ENCODE results near the gene PCDH15. TPM values are rescaled to one million over a fixed set of nuclear protein-coding genes. Genes with fewer than 3 reads are reported as not detected.

Gene PCDH15
- total RNA-seq, 1 donor from 2014 or later = 0.52 TPM

GRCh38 chr10:54009672-54010071 lies 791.4 kb downstream of the PCDH15 start:
- H3K27ac ChIP-seq (ENCODE audit: low read depth, low read length) = no peak overlapping the region
- H3K9ac ChIP-seq (ENCODE audit: low read depth in 1 of 3, low read length in 3 of 3) = no peak overlapping the region

GRCh38 chr10:54002077-54002476 lies 799.0 kb downstream of the PCDH15 start:
- H3K27me3 ChIP-seq (ENCODE audit: control insufficient read depth in 3 of 3, insufficient read depth in 3 of 3, low read length in 3 of 3) = no peaks in the 10 kb centered on the region
- no peaks in the 10 kb centered on the region for H3K36me3 ChIP-seq (ENCODE audit: control insufficient read depth in 3 of 3, insufficient read depth in 3 of 3, low read length in 3 of 3)
- H3K4me1 ChIP-seq (ENCODE audit: control insufficient read depth in 3 of 3, insufficient read depth in 3 of 3, low read length in 3 of 3) = no peaks in the 10 kb centered on the region
- H3K4me3 ChIP-seq (ENCODE audit: low read length in 3 of 3) = no peak overlapping the region
- no peak overlapping the region for H3K27ac ChIP-seq (ENCODE audit: low read depth, low read length)
- H3K9me3 ChIP-seq (ENCODE audit: control insufficient read depth in 3 of 3, low read length in 3 of 3) = no peaks in the 10 kb centered on the region
- no peak overlapping the region for H3K9ac ChIP-seq (ENCODE audit: low read depth in 1 of 3, low read length in 3 of 3)

More at GRCh38 chr10:54009672-54010071, 791.4 kb downstream of the PCDH15 start:
- Histone ChIP-seq H3K4me3 (ENCODE audit: low read length in 3 of 3) (no peak overlapping the region), H3K4me1 (ENCODE audit: control insufficient read depth in 3 of 3, insufficient read depth in 3 of 3, low read length in 3 of 3) (no peaks in the 10 kb centered on the region), H3K27me3 (ENCODE audit: control insufficient read depth in 3 of 3, insufficient read depth in 3 of 3, low read length in 3 of 3) (peaks cover 0 to 2% (median 0%) of the 10 kb centered on the region in 3 donors), H3K36me3 (ENCODE audit: control insufficient read depth in 3 of 3, insufficient read depth in 3 of 3, low read length in 3 of 3) (no peaks in the 10 kb centered on the region), H3K9me3 (ENCODE audit: control insufficient read depth in 3 of 3, low read length in 3 of 3) (no peaks in the 10 kb centered on the region)

GRCh38 chr10:53997953-53998352 lies 803.1 kb downstream of the PCDH15 start:
- no peak overlapping the region for H3K4me3 ChIP-seq (ENCODE audit: low read length in 3 of 3)
- no peaks in the 10 kb centered on the region for H3K27me3 ChIP-seq (ENCODE audit: control insufficient read depth in 3 of 3, insufficient read depth in 3 of 3, low read length in 3 of 3)
- no peak overlapping the region for H3K9ac ChIP-seq (ENCODE audit: low read depth in 1 of 3, low read length in 3 of 3)
- H3K36me3 ChIP-seq (ENCODE audit: control insufficient read depth in 3 of 3, insufficient read depth in 3 of 3, low read length in 3 of 3) = no peaks in the 10 kb centered on the region
- no peaks in the 10 kb centered on the region for H3K9me3 ChIP-seq (ENCODE audit: control insufficient read depth in 3 of 3, low read length in 3 of 3)
- H3K27ac ChIP-seq (ENCODE audit: low read depth, low read length) = no peak overlapping the region
- H3K4me1 ChIP-seq (ENCODE audit: control insufficient read depth in 3 of 3, insufficient read depth in 3 of 3, low read length in 3 of 3) = no peaks in the 10 kb centered on the region

GRCh38 chr10:53990799-53991238 lies 810.2 kb downstream of the PCDH15 start:
- H3K4me3 ChIP-seq (ENCODE audit: low read length in 3 of 3) = no peak overlapping the region
- no peaks in the 10 kb centered on the region for H3K36me3 ChIP-seq (ENCODE audit: control insufficient read depth in 3 of 3, insufficient read depth in 3 of 3, low read length in 3 of 3)
- no peaks in the 10 kb centered on the region for H3K9me3 ChIP-seq (ENCODE audit: control insufficient read depth in 3 of 3, low read length in 3 of 3)
- no peaks in the 10 kb centered on the region for H3K4me1 ChIP-seq (ENCODE audit: control insufficient read depth in 3 of 3, insufficient read depth in 3 of 3, low read length in 3 of 3)
- H3K9ac ChIP-seq (ENCODE audit: low read depth in 1 of 3, low read length in 3 of 3) = no peak overlapping the region
- H3K27me3 ChIP-seq (ENCODE audit: control insufficient read depth in 3 of 3, insufficient read depth in 3 of 3, low read length in 3 of 3) = no peaks in the 10 kb centered on the region
- H3K27ac ChIP-seq (ENCODE audit: low read depth, low read length) = no peak overlapping the region

GRCh38 chr10:53983431-53983830 lies 817.6 kb downstream of the PCDH15 start:
- Histone ChIP-seq H3K4me3 (ENCODE audit: low read length in 3 of 3) (no peak overlapping the region), H3K4me1 (ENCODE audit: control insufficient read depth in 3 of 3, insufficient read depth in 3 of 3, low read length in 3 of 3) (no peaks in the 10 kb centered on the region), H3K27me3 (ENCODE audit: control insufficient read depth in 3 of 3, insufficient read depth in 3 of 3, low read length in 3 of 3) (no peaks in the 10 kb centered on the region), H3K36me3 (ENCODE audit: control insufficient read depth in 3 of 3, insufficient read depth in 3 of 3, low read length in 3 of 3) (no peaks in the 10 kb centered on the region), H3K9ac (ENCODE audit: low read depth in 1 of 3, low read length in 3 of 3) (no peak overlapping the region), H3K9me3 (ENCODE audit: control insufficient read depth in 3 of 3, low read length in 3 of 3) (no peaks in the 10 kb centered on the region), H3K27ac (ENCODE audit: low read depth, low read length) (no peak overlapping the region)

- H3K27me3 ChIP-seq (ENCODE audit: control insufficient read depth in 3 of 3, insufficient read depth in 3 of 3, low read length in 3 of 3) = no peaks in the 10 kb centered on the region
- no peak overlapping the region for H3K27ac ChIP-seq (ENCODE audit: low read depth, low read length)
- no peak overlapping the region for H3K4me3 ChIP-seq (ENCODE audit: low read length in 3 of 3)
- H3K9ac ChIP-seq (ENCODE audit: low read depth in 1 of 3, low read length in 3 of 3) = no peak overlapping the region
- no peaks in the 10 kb centered on the region for H3K9me3 ChIP-seq (ENCODE audit: control insufficient read depth in 3 of 3, low read length in 3 of 3)
- no peaks in the 10 kb centered on the region for H3K36me3 ChIP-seq (ENCODE audit: control insufficient read depth in 3 of 3, insufficient read depth in 3 of 3, low read length in 3 of 3)
- H3K4me1 ChIP-seq (ENCODE audit: control insufficient read depth in 3 of 3, insufficient read depth in 3 of 3, low read length in 3 of 3) = no peaks in the 10 kb centered on the region
Observed at GRCh38 chr10:53980210-53980609, 820.8 kb downstream of the PCDH15 start.

- Histone ChIP-seq H3K9me3 (ENCODE audit: control insufficient read depth in 3 of 3, low read length in 3 of 3) (no peaks in the 10 kb centered on the region), H3K36me3 (ENCODE audit: control insufficient read depth in 3 of 3, insufficient read depth in 3 of 3, low read length in 3 of 3) (no peaks in the 10 kb centered on the region), H3K4me1 (ENCODE audit: control insufficient read depth in 3 of 3, insufficient read depth in 3 of 3, low read length in 3 of 3) (no peaks in the 10 kb centered on the region), H3K4me3 (ENCODE audit: low read length in 3 of 3) (no peak overlapping the region), H3K9ac (ENCODE audit: low read depth in 1 of 3, low read length in 3 of 3) (no peak overlapping the region), H3K27me3 (ENCODE audit: control insufficient read depth in 3 of 3, insufficient read depth in 3 of 3, low read length in 3 of 3) (no peaks in the 10 kb centered on the region), H3K27ac (ENCODE audit: low read depth, low read length) (no peak overlapping the region)
Observed at GRCh38 chr10:53978301-53978700, 822.7 kb downstream of the PCDH15 start.

GRCh38 chr10:53977267-53977666 lies 823.8 kb downstream of the PCDH15 start:
- Histone ChIP-seq H3K9me3 (ENCODE audit: control insufficient read depth in 3 of 3, low read length in 3 of 3) (no peaks in the 10 kb centered on the region), H3K9ac (ENCODE audit: low read depth in 1 of 3, low read length in 3 of 3) (no peak overlapping the region), H3K27me3 (ENCODE audit: control insufficient read depth in 3 of 3, insufficient read depth in 3 of 3, low read length in 3 of 3) (no peaks in the 10 kb centered on the region), H3K36me3 (ENCODE audit: control insufficient read depth in 3 of 3, insufficient read depth in 3 of 3, low read length in 3 of 3) (no peaks in the 10 kb centered on the region), H3K4me1 (ENCODE audit: control insufficient read depth in 3 of 3, insufficient read depth in 3 of 3, low read length in 3 of 3) (no peaks in the 10 kb centered on the region), H3K27ac (ENCODE audit: low read depth, low read length) (no peak overlapping the region), H3K4me3 (ENCODE audit: low read length in 3 of 3) (no peak overlapping the region)

- Histone ChIP-seq H3K9ac (ENCODE audit: low read depth in 1 of 3, low read length in 3 of 3) (no peak overlapping the region), H3K27ac (ENCODE audit: low read depth, low read length) (no peak overlapping the region), H3K4me3 (ENCODE audit: low read length in 3 of 3) (no peak overlapping the region), H3K9me3 (ENCODE audit: control insufficient read depth in 3 of 3, low read length in 3 of 3) (no peaks in the 10 kb centered on the region), H3K36me3 (ENCODE audit: control insufficient read depth in 3 of 3, insufficient read depth in 3 of 3, low read length in 3 of 3) (no peaks in the 10 kb centered on the region), H3K27me3 (ENCODE audit: control insufficient read depth in 3 of 3, insufficient read depth in 3 of 3, low read length in 3 of 3) (no peaks in the 10 kb centered on the region), H3K4me1 (ENCODE audit: control insufficient read depth in 3 of 3, insufficient read depth in 3 of 3, low read length in 3 of 3) (no peaks in the 10 kb centered on the region)
Observed at GRCh38 chr10:53957401-53957800, 843.6 kb downstream of the PCDH15 start.

- Histone ChIP-seq H3K27me3 (ENCODE audit: control insufficient read depth in 3 of 3, insufficient read depth in 3 of 3, low read length in 3 of 3) (no peaks in the 10 kb centered on the region), H3K4me1 (ENCODE audit: control insufficient read depth in 3 of 3, insufficient read depth in 3 of 3, low read length in 3 of 3) (no peaks in the 10 kb centered on the region), H3K9me3 (ENCODE audit: control insufficient read depth in 3 of 3, low read length in 3 of 3) (no peaks in the 10 kb centered on the region), H3K27ac (ENCODE audit: low read depth, low read length) (no peak overlapping the region), H3K9ac (ENCODE audit: low read depth in 1 of 3, low read length in 3 of 3) (no peak overlapping the region), H3K4me3 (ENCODE audit: low read length in 3 of 3) (no peak overlapping the region), H3K36me3 (ENCODE audit: control insufficient read depth in 3 of 3, insufficient read depth in 3 of 3, low read length in 3 of 3) (no peaks in the 10 kb centered on the region)
Observed at GRCh38 chr10:53955091-53955490, 845.9 kb downstream of the PCDH15 start.

Measured in skeletal muscle tissue (tissue), 4 donors.